Rectal smooth muscle tissue (tissue), 1 donor: ENCODE data around the gene DENND6B.

ENCODE experiments used
- H3K27ac ChIP-seq: one replicate; pipeline ENCODE4 v1.7.0; 2013; ENCODE audit warnings: low read depth, low read length, inconsistent platforms
- H3K27me3 ChIP-seq: one replicate; pipeline ENCODE4 v1.7.0; 2013; ENCODE audit warnings: low read length; ENCODE audit not compliant: control insufficient read depth, insufficient read depth
- H3K36me3 ChIP-seq: one replicate; pipeline ENCODE4 v1.7.0; 2013; ENCODE audit warnings: low read length; ENCODE audit not compliant: control insufficient read depth, insufficient read depth
- H3K4me1 ChIP-seq: one replicate; pipeline ENCODE4 v1.7.0; 2013; ENCODE audit warnings: low read length; ENCODE audit not compliant: control insufficient read depth, insufficient read depth
- H3K4me3 ChIP-seq: one replicate; pipeline ENCODE4 v1.7.0; 2013; ENCODE audit warnings: low read length
- H3K9ac ChIP-seq: one replicate; pipeline ENCODE4 v1.7.0; 2013; ENCODE audit warnings: low read length

Gene DENND6B

DNA sequence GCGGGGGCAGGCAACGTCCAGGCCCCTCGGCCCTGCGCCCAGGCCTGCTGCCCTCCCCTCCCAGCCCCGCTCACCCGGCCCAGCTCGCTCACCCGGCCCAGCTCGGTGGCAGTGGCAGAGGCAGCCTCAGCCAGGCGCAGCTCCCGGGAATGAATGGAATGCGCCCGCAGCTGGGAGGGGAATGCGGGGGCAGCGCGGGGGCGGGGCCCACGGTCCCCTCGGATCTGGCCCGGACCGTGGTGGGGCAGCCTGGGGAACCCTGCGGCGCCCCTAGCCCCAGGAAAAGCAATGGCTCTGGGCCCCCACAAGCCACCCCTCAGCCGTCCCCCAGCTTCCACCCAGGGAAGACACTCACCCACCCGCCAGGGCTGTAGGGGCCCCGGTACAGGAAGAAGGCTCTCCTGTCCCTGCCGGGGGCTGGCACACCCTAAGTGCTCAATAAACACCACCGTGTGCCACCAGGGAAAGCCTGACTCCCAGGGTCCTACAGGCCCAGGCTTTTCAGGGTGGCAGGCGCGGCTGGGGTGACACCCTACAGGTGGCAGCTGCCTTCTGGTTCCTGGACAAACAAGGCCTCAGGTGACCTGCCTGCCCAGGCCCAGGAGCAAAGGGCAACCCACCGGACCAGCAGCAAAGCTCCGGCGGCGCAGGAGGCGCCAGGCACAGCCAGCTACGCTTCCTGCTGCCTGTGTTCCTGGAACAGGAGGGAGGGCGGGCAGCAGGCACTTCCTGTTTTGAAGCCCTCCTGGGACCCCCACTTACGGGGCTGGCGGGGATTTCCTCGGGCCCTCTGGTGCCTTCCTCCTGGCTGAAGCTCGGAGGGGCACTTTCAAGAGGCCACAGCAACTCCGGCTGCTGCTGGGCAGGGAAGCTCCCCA lies 33.1 kb downstream of the DENND6B start:
- H3K27me3 ChIP-seq, result no peaks in the 10 kb centered on the region
- peaks cover 20% of the 10 kb centered on the region for H3K36me3 ChIP-seq
- H3K4me3 ChIP-seq, result peak overlapping the region; percentile 40
- H3K27ac ChIP-seq, result peak overlapping the region; percentile 65
- H3K4me1 ChIP-seq, result peaks cover 19% of the 10 kb centered on the region
- no peak overlapping the region for H3K9ac ChIP-seq

- H3K27me3 ChIP-seq, result no peaks in the 10 kb centered on the region
- H3K4me3 ChIP-seq, result peak overlapping the region; percentile 43
- H3K4me1 ChIP-seq, result peaks cover 19% of the 10 kb centered on the region
- no peak overlapping the region for H3K9ac ChIP-seq
- H3K27ac ChIP-seq, result peak overlapping the region; percentile 65
- H3K36me3 ChIP-seq, result peaks cover 27% of the 10 kb centered on the region
Observed at GRCh38 chr22:50292643-50293440, 34.0 kb downstream of the DENND6B start.

DNA sequence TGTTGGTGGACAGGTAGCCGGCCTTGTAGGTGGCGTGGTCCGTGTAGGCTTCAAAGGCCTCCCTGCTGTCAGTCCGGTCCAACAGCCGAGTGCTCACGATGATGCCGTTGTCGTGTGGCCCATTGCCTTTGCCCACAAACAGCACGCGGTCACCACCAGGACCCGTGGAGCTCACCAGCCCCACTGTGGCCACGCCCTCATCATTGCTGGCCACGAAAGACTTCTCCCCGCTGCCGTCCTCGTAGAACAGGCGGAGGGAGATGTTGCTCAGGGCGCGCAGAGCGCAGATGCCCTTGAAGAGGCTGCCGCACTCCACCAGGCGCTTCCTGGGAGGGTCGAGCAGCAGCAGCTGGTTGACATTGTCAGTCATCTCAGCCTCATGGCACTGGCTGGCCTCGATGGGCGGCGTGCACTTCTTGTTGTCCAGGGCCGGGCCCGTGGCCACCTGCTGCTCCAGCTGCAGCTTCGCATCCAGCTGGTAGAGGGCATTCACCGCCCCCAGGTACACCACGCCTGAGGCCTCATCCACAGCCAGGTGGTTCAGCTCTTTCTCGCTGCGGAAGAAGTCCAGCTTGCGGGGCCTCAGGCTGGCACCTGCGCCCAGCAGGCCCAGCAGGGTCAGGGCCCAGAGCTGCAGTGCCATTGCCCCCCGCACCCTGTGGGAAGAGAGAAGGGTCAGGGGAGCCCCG lies 36.7 kb downstream of the DENND6B start:
- Histone ChIP-seq H3K9ac (no peak overlapping the region), H3K4me3 (no peak overlapping the region), H3K27ac (no peak overlapping the region), H3K4me1 (peaks cover 14% of the 10 kb centered on the region), H3K36me3 (peaks cover 32% of the 10 kb centered on the region), H3K27me3 (no peaks in the 10 kb centered on the region)

- Histone ChIP-seq H3K36me3 (peaks cover 32% of the 10 kb centered on the region), H3K27me3 (no peaks in the 10 kb centered on the region), H3K27ac (no peak overlapping the region), H3K9ac (no peak overlapping the region), H3K4me1 (peaks cover 14% of the 10 kb centered on the region), H3K4me3 (no peak overlapping the region)
Observed at GRCh38 chr22:50289151-50289941, 37.5 kb downstream of the DENND6B start.

DNA sequence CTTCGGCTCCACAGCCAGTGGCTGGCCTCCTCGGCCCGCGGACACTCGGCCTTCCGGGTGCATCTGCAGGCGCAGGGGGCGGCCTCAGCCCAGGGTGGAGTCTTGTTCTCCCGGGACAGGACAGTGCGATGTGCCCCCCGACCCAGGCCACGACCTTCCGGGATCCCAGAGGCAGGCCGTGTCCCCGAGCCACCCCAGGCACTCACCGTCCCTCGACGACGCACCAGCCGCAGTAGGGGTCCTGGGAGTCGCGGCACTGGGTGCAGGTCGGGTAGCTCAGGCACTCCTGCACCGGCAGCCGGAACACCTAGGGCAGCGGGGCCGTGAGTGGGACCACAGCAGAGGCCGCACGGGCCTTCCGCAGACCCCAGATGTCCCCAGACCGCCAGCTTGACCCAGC lies 39.1 kb downstream of the DENND6B start:
- Histone ChIP-seq H3K4me1 (peaks cover 4% of the 10 kb centered on the region), H3K27me3 (no peaks in the 10 kb centered on the region), H3K4me3 (no peak overlapping the region), H3K9ac (no peak overlapping the region), H3K36me3 (peaks cover 36% of the 10 kb centered on the region), H3K27ac (no peak overlapping the region)

DNA sequence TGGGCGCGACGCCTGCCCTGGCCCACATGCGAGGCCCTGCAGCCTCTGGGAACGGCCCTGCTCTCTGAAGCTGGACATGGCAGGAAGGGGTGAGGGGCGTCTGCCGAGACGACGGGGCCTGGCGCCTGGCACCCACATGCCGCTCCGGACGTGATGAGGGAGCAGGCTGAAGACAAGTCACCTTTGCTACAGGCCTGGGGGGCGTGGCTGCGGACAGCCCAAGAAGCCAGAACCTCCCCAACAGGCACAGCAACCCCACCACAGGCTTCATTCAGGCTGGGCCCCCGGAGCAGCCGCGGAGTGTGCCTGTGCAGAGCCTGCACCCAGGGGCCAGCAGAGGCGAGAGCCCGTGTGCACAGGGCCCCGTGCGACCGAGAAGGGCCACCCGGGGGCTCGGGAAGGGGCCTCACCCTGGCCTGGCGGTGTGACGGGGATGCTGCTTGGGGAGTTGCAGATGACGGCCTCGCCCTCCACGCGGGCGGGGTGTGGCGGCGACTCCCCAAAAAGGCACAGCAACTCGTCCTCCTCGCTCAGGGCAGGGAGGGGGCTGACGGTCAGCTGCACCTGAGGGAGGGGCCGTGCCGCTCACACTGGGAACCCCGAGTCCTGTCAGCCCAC lies 40.0 kb downstream of the DENND6B start:
- Histone ChIP-seq H3K27me3 (no peaks in the 10 kb centered on the region), H3K4me3 (no peak overlapping the region), H3K4me1 (no peaks in the 10 kb centered on the region), H3K9ac (no peak overlapping the region), H3K36me3 (peaks cover 40% of the 10 kb centered on the region), H3K27ac (no peak overlapping the region)

- H3K36me3 ChIP-seq, result peaks cover 39% of the 10 kb centered on the region
- no peaks in the 10 kb centered on the region for H3K4me1 ChIP-seq
- no peaks in the 10 kb centered on the region for H3K27me3 ChIP-seq
- no peak overlapping the region for H3K9ac ChIP-seq
- no peak overlapping the region for H3K4me3 ChIP-seq
- H3K27ac ChIP-seq, result no peak overlapping the region
Observed at GRCh38 chr22:50286275-50286674, 40.5 kb downstream of the DENND6B start.

DNA sequence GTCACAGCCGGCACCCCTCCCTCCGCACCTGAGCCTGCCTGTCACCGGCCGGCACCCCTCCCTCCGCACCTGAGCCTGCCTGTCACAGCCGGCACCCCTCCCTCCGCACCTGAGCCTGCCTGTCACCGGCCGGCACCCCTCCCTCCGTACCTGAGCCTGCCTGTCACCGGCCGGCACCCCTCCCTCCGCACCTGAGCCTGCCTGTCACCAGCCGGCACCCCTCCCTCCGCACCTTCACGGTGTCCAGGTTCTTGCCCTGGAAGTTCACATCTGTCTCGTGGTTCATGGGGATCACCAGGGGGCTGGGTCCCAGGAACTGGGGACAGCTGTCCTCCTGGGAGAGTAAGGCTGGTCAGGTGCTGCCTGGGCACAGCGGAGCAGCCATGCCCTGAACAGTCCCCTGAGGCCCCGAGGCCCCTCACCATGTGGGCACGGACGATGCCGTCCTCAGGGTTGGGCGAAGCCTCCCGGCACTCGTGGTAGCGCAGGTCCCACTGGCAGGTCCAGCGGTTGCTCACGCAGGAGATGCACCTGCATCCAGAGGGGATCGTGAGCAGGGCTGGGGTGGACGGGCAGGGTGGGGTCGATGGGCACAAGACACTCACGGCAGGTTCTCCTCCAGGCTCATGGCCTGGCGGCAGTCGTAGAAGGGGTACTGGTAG lies 41.1 kb downstream of the DENND6B start:
- H3K4me3 ChIP-seq, result no peak overlapping the region
- no peaks in the 10 kb centered on the region for H3K4me1 ChIP-seq
- peaks cover 42% of the 10 kb centered on the region for H3K36me3 ChIP-seq
- no peak overlapping the region for H3K27ac ChIP-seq
- no peak overlapping the region for H3K9ac ChIP-seq
- no peaks in the 10 kb centered on the region for H3K27me3 ChIP-seq

- Histone ChIP-seq H3K27ac (no peak overlapping the region), H3K27me3 (no peaks in the 10 kb centered on the region), H3K9ac (no peak overlapping the region), H3K36me3 (peaks cover 41% of the 10 kb centered on the region), H3K4me1 (no peaks in the 10 kb centered on the region), H3K4me3 (no peak overlapping the region)
Observed at GRCh38 chr22:50284479-50284878, 42.3 kb downstream of the DENND6B start.

DNA sequence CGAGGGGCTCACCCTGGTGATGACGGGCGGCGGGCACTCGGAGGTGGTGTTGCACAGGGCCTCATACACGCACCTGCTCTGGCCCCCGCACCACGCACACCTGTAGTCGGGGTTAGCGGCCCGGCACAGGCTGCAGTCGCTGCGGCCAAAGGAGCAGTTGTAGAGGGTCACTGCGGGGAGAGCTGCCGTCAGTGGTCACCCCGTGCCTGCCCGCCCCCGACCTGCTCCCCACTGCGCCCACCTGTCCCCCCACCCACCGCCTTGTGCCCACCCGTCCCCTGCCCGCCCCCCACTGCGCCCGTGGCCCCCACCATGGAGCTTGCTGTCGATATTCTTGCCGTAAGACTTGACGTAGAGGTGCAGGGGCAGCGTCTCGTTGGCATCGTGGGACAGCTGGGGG lies 43.0 kb downstream of the DENND6B start:
- H3K36me3 ChIP-seq, result peaks cover 41% of the 10 kb centered on the region
- H3K27me3 ChIP-seq, result no peaks in the 10 kb centered on the region
- no peak overlapping the region for H3K9ac ChIP-seq
- no peak overlapping the region for H3K4me3 ChIP-seq
- H3K27ac ChIP-seq, result no peak overlapping the region
- no peaks in the 10 kb centered on the region for H3K4me1 ChIP-seq
